ENCODE results near the gene AHRR. TPM values are rescaled to one million over a fixed set of nuclear protein-coding genes. Genes with fewer than 3 reads are reported as not detected.
"Not testable (repeated sequence)": the region's sequence is repeated elsewhere in the genome, so short reads cannot be mapped to it uniquely, and the experiment has no call there.

The AHRR gene
- total RNA-seq, 1 donor from 2014 or later, result 13.4 TPM

DNA sequence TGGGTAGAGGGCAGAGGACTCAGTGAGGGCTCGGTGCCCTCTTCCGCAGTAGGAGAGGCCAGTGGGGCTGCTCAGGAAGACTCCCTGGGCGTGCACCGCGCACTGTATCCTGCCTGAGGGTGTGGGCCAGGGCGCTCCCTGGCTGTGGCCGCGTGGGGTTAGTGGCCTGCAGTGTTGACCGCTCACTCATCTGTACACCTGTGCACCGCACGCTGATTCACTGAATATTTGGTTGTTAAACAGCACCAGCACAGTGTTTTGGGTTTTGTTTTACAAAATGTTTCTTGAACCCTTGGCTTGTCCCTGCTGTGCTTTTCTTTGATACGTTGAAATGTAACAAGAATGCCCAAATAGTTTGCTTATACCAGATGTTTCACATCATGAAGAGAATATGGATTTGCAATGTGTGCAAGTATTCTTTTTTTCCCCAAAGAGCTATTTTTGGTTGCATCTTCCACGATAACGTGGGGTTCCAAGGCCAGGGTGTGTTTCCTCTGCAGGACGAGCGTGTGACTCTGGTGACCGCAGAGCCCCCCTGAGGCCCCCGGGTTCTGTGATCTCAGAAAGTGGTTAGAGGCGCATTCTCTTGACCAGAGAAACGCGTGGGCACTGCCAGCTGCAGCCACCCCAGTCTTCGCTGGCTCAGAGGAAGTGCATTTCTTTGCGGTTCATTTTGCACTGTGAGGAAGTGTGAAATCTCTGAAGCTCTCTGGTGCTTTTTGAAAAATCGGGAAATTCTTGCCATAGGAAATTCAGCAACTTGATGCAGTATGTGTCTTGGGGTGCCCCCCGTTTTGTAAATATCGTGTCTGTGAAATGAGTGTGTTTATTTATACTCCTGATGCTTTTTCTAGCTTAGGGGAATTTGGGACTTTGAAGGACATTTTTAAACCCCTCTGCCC is 46.9 kb downstream of the AHRR start:
- peak; percentile 20 for DNase-seq

DNA sequence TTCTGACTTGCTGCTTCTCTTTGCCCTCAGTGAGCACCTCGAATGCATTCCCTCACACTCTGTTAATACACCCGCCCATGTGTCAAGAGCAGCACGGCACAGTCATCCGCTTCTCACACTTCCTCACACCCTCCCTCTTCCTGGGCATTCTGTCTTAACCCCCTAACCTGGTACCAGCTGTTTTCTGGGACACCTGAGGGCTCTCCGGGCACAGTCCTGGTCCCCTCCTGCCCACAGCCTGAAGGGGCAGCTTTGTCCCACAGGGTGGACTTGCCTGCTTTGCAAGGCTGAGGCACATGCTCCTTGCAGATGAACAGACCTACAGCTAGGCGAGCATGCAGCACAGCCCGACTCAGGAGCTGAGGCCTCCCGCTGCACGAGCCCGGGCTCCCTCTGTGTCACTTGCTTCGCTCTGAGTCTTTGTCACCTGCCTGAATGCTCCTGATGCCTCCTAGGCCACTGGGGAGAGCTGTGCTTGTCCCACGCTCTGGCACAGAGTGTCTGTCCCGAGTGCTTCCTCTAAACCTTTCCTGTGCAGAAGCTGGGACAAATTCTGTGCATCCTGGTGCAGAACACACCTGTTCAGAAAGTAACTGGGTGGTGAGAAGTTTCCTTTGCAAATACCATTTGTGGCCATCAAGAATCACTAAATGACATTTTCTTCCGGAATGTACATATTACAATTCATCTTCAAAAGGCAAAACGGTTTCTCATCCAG is 47.8 kb downstream of the AHRR start:
- peak; percentile 21 for DNase-seq

DNA sequence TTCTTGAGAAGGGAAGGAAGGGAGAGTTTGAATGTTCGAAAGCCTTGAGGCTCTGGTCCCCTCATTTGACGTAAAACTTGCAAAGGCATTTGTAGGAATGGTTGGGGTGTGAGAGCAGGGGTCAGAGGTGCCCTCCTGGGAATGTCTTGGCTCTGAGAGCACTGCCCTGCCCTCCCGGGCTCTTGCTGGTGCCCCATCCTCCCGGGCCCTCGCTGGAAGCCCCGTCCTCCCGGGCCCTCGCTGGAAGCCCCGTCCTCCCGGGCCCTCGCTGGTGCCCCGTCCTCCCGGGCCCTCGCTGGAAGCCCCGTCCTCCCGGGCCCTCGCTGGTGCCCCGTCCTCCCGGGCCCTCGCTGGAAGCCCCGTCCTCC is 48.3 kb downstream of the AHRR start:
- DNase-seq, result not testable (repeated sequence)

DNA sequence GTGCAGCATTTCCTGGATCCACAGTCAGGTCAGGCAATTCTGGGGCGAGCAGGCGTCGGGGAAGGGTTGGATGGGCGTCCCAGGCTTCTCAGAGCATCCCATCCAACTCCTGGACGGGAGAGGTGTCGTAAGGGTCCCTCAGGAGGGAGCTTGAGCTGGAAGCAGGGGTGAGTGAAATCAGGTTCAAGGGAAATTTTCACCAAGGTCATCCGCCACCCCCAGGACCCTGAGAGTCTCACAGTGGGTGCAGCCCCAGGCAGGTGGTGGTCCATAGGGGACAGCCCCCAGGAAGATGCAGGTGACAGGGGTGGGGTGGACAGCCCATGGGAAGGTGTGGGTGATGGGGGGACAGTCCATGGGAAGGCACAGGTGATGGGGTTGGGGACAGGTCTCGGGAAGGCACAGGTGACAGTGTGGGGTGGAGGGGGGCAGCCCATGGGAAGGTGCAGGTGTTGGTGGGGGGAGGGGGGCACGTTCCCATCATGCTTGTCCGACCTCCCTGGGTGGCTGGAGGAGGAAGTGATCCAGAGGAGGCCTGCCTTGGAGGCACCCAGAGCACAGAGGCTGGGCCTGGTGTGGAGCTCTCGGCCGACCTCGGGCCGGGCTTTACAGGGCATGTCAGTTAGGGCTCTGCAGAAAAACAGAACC is 48.9 kb downstream of the AHRR start:
- no peak for DNase-seq

DNA sequence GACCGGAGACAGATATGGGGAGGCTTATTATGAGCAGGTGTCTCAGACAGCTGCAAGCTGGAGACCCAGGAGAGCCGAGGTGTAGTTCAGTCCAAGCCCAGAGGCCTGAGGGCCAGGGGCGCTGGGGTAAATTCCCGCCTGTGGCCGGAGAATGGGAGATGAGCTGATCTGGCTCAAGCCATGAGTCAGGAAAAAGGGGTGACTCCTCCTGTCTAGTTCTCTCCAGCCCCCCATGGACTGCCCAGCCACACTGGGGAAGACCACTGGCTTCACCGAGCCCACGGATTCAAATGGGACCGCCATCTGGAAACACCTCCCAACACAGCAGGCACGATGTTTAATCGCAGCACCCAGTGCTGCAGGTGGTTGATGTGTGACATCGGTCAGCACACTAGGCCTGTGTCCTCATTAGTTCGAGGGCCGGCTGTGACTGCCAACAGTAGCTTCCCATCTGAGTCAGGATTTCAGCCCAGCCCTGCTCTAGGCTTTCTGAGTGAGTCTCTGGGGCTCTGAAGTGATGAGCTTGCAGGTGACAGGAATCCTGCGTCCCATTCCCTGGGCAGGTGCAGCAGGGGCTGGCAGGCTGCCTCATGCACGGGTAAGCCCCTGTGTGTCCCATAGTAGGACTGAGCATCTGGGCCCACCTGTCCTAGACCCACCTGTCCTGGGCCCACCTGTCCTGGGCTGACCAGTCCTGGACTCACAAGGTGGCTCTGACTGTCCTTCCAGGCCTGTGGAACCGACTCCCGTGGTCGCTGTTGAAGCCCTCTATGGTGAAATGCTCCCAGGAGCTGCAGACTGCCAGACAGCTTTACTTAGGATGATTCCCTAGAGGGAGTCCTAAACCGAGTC is 49.7 kb downstream of the AHRR start:
- no peak for DNase-seq

DNA sequence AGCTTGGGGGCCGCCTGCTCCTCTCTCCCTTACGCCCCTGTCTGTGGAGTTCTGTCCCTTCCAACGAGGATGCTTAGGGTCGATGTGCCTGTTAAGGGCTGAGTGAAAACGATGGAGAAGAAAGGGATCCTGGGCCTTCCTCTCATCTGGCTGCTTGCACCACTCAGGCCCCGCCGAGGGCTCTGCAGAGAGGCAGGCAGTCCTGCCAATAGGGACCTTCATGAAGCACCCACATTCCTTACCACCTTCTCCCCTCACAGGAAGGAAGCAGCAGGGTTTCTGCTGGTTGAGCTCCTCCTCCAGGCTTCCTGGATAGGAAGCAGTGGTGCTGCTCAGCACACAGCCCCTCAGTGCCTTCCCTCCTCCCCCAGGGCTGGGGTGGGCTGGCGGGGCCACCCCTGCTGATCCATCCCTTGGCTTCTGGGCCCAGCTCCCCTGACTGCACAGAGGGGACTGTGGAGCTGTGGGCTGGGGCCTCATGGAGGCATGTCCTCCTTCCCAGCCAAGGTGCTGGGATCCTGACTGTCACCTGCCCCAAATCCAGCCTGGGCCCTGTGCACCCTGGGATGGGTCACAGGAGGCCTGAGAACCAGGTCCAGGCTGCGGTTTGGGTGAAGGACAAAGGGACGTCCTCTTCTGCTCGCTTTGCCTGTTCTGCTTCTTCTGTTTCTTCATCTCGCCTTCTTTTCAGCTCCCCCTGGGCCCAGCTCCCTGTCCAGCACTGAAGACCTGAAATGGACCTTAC is 50.5 kb downstream of the AHRR start:
- peak; percentile 44 for DNase-seq

DNA sequence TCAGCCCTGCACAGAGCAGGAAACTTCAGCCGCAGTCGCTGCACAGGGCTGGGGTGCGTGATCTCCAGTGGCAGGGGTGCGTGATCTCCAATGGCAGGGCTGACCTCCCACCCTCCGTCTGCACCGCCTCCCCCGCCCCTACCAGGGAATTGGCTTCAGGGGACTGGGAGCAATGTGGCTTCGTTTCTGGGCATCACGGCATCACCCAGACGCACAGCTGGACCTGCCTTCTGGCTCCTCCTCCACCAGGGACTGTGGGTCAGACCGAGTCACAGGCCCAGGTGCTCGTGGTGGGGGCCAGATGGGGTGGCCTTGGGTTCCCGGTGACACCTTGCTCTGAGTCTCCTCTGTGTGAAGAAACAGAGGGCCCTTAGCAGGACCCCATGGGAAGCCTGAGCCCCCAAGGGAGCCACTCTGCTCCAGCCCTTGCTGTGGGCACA is 51.1 kb downstream of the AHRR start:
- DNase-seq, result no peak

DNA sequence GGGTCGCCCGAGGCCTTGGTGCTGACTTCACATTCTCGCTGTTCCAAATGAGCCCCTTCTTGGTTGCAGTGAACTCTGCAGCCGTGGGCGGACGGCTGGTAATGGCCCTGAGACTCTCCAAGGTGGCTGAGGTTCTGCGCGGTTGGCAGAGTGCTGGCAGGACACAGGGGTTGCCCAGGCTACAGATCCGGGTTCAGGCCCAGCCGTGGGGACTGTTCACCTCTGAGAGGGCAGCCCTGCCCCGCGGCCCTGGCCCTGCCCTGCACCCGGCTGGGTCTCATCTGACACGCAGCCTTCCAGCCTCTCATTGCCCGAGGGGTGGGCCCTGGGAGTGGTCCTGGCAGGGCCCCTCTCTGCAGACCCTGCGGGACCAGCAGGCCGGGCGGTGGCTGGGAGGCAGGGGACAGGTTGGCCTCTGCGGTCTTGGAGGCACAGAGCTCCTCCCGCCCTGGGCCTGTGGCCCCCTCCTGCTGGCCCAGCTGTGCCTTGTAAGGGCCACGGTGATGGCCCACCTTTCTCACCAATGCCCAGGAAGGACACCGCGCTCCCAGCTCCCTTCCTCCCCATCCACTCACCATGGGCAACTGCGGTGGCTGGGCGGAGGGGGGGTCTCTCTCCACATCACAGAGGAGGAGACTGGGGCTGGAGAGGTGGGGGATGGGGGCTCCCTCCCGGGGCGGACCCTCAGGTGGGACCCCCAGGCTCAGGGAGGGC is 51.6 kb downstream of the AHRR start:
- DNase-seq, result peak; percentile 27

DNA sequence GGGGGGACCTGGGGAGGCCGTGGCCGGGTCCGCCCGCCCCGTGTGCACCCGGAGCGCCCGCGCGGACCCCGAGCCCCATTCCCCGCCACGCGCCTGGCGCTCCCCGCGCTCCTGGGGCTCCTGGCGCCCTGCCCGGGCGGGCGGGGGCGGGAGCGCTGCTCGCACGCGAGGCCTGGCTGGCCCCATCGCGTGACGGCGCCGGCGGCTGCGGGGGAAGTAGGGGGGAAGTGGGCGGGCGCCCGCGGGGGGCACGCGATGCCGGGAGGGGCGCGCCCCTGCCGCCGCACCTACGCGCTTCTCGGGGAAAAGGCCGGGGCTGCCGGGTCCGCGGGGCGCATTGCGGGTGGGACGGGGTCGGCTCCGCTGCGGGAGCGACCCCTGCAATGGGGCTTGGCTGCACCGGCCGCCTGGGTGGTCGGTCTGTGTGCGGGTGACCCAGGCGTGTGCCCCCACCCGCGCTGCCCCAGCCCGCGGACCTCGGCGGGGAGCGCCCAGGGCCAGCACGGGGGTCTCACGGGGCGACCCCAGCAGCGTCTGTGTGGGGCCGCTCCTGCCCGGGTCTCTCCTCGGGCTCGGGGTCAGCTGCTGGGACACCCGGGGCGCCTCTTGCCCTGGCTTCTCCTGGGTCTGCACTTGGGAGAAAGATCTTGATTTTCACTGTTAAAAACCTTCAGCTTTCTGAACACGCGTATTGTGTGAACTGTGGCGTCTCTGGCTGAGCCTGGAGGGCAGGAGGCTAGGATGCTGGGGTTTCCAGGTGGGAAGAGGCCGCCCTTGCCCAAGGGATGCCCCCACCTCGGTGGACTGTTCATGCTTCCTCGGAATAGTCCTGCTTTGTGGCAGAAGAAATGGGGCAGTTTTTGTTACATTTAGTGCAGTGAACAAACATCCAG is 52.4 kb downstream of the AHRR start:
- DNase-seq, result peak; percentile 85

DNA sequence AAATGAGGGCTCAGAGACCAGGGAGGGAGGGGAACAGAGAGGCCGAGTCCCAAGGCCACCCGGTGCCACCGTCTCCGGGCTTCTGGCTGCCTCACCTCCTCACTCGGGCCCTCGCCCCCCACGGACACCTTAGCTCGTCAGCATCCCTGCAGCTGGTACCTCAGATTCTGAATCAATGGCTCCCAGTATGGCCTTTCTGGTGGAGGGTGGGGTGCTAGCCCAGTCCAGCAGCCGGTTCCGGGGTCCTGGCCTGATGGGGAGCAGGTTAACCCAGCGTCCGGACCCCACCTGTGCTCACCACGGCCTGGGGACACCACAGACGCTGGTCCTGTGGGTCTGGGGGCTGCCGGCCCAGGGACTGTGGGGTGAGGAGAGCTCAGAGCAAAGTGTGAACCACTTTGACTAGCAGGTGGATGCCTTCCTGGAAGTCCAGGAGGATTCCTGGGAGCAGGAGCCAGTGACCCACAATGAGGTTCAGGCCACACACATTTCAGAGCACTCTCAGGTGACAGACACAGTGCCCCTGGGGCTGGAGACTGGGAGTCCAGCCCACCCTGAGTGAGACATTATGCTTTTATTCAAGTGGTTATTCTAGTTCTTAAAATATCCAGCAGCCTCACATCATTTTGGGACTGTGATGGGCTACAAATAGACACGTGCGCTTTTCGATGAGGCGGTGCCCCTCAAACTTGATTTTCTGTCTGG is 53.3 kb downstream of the AHRR start:
- DNase-seq, result no peak

DNA sequence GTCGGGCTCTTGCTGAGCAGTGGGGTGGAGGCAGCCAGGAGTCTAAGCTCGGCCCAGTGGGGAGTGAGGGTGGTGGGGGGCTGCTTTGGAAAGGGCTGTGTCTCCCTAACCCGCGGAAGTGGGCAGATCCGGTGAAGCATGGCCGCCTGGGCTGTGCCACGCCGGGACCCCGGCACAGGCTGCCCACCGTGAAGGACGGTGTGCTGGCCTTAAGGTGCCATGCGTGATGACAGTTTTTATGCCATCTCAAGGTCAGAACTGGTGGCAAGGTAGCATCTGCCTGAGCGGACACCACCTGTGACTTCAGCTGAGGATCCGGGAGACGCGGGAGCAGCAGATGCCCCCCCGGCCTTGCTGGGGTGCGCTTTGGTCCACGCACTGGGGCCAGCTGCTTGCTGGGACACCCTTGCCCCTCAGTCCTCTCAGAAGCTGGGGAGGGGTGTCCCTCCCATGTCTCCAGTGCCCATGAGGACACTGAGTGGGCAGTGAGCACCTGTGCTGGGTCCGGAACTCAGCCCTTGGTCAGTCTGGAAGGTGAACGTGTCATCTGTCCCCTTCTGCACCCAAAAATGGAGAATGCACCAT is 53.9 kb downstream of the AHRR start:
- no peak for DNase-seq

DNA sequence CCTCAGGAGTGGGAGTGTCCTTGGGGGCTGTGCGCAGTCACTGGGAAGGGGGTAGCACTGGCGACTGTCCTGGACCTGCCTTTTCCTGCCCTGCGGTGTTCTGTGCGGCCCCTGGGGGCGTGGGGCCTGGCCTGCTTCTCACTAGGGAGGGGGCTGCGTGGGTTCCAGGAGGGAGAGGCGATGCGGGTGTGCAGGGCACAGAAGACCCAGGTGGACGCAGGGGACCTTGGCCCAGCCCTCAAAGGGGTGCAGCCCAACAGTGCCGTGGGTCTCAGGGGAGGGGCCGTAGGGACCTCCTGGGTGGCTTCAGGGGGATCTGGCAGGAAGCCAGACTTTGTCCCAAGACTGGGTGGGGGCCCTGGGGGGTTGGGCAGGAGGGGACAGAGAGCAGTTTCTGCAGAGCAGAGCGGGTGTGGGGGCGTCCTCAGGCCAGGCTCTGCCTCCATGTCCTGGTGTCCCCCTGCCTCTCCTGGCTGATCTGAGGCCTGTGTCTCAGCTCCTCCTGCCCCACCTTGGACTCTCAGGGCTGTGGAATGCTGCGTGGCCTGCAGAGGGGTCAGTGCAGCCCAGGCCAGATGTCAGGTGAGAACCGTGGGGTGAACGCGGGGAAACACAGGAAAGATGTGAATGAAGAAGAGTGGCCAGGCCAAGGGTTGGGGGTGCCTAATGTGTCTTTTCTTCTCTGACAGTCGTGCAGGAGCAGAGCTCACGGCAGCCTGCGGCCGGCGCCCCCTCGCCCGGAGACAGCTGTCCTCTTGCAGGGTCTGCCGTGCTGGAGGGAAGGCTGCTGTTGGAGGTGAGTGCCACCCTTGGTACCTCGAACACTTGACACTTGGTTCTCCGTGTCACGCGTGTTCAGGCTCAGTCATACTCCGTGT is 54.6 kb downstream of the AHRR start:
- DNase-seq, result no peak

DNA sequence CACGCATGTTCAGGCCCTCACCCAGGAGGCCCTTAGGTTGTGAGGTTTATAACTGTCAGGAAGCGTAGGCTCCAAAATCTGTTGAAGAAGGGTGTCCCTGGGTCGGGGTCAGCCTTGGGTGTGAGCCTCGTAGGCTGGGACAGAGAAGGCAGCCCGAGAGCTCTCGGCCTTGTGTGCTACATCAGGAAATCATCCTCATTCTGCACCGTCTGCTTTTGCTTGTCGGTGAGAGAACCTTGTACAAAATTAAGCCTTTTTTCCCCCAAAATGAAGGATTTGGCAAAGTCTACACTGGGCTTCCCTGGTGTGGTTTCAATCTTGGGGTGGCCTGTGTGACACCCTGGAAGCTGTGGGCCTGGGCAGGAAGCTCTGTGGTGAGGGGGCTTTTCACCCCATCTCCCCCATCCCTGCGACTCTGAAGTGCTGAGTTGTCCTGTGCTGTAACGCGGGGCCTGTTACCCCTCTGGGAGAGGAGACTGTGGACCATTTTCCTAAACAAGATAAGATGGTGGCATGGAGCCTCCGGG is 55.3 kb downstream of the AHRR start:
- DNase-seq, result no peak

DNA sequence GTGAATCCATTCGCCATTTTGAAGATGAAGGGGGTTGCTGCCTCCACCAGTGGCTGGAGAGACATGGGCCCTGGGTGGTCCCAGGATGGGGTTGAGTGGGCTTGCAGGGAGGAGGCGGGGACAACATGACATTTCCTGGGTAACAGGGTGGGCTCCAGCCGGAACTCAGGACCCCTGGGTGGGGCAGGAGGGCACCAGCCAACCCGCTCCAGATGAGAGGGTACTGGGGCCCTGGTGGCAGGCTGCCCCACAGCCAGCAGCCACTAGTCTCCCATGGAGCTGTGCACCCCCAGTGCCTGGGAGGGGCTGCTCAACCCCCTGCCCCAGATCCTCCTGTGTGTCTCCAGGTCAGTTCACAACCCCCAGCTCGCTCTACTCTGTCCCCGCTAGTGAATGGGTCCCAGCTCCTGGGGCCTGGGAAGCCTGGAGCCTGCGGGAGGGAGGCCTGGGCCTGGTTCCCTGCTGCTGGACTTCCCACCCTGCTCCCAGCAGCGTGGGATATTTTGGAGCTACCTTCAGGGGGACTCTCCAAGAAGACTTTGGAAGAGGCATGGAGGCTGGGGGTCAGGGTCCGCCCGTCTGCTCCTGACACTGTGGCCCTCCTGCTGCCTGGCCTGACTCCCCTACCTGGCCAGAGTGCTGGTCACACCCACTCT is 55.9 kb downstream of the AHRR start:
- DNase-seq, result no peak

DNA sequence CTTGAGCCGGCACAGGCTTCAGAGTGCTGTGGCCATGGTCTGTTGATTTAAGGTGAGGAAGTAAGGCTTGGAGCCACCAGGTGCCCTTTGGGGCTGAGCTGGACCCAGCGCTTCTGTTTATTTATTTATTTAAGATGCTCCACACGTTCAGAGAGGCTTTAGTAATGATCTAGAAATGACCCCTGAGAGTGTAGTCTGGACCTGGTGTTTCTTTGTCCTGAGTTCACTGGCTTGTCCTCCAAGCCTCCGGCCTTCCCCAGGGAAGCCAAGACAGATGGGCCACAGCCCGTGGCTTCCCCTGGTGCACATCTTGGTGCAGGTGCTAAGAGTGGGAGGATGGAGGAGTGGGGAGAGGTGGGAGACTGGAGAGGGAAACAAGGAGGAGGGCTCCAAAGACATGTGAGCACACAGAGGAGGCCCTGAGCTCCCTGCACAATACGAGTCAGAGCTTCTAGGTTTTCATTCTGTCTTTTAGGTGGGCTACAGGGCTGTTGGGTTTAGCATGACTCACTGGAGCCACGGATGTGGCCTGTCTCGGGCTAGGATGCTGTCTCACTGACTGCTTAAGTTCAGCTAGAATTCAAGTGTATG is 56.9 kb downstream of the AHRR start:
- DNase-seq, result peak; percentile 28

DNA sequence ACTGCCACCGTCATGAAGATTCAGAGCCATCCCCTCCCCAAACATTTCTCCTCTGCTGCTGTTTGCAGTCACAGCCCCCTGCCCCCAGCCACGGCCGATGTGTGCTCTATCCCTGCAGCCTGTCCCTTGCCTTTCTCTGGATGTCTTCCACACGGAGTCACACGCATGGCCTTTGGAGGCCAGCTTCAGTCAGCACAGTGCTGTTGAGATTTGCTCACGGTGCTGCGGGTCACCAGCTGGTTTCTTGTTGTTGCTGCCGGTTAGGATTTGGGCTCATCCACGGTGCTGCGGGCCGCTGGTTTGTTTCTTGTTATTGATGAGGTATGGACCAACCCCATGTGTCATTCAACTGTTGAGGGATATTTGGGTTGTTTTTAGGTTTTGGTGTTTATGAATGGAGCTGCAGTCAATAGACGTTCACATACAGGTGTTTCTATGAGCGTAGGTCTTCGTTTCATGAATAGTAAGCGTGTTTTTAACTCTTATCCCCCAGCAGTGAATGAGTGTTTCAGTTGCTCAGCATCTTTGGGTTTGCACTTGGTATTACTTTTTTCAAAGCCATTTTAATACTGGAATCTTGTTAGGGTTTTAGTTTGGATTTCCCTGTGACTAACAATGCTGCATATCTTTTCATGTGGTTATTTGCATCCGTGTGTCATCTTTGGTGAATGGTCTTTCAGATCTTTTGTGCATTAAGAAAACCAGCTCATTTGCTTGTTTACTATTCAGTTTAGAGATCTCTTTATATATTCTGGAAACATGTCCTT is 57.6 kb downstream of the AHRR start:
- DNase-seq, result no peak

All from dermis blood vessel endothelial cell (primary cell).